ENCODE results near the gene JOSD2.

The JOSD2 gene

DNA sequence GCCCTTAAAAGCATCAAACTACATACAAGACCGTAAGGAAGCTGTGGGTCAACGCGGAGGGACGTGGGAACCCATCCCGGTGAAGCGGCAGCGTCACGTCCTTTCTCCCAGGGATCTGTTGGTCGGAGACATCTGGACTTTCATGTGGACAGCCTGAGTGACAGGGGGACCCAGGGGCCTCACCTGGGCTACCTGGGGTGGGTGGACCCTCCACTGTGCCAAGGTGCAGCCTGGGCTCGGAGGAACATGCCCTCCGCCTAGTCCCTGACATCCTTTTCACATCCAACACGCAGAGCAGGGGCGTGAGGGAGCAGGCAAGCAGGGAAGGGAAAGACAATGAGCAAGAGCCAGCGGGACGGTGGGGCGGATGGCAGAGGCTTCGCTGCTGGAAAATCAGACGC, 20.6 kb downstream of the JOSD2 start:
- in situ Hi-C loops (cut with HindIII; ENCODE audit: low sequenced_read_pairs) = no loop called here
- no peak overlapping the region for H3K4me3 ChIP-seq (ENCODE audit: low read depth, low read length)
- TF ChIP-seq, protein P1, sequence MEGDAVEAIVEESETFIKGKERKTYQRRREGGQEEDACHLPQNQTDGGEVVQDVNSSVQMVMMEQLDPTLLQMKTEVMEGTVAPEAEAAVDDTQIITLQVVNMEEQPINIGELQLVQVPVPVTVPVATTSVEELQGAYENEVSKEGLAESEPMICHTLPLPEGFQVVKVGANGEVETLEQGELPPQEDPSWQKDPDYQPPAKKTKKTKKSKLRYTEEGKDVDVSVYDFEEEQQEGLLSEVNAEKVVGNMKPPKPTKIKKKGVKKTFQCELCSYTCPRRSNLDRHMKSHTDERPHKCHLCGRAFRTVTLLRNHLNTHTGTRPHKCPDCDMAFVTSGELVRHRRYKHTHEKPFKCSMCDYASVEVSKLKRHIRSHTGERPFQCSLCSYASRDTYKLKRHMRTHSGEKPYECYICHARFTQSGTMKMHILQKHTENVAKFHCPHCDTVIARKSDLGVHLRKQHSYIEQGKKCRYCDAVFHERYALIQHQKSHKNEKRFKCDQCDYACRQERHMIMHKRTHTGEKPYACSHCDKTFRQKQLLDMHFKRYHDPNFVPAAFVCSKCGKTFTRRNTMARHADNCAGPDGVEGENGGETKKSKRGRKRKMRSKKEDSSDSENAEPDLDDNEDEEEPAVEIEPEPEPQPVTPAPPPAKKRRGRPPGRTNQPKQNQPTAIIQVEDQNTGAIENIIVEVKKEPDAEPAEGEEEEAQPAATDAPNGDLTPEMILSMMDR (IDR thresholded peaks at IDR 0.05; ENCODE audit: low read depth, low read length) = no peak
- no peak for DNase-seq (ENCODE audit: low read depth, low spot score)

- H3K4me3 ChIP-seq (ENCODE audit: low read depth, low read length) = no peak overlapping the region
- in situ Hi-C loops (cut with HindIII; ENCODE audit: low sequenced_read_pairs) = no loop called here
- TF ChIP-seq, protein P1 (IDR thresholded peaks at IDR 0.05; ENCODE audit: low read depth, low read length) = no peak
- no peak for DNase-seq (ENCODE audit: low read depth, low spot score)
Measured at GRCh38 chr19:50489461-50490011, 21.5 kb downstream of the JOSD2 start.

DNA sequence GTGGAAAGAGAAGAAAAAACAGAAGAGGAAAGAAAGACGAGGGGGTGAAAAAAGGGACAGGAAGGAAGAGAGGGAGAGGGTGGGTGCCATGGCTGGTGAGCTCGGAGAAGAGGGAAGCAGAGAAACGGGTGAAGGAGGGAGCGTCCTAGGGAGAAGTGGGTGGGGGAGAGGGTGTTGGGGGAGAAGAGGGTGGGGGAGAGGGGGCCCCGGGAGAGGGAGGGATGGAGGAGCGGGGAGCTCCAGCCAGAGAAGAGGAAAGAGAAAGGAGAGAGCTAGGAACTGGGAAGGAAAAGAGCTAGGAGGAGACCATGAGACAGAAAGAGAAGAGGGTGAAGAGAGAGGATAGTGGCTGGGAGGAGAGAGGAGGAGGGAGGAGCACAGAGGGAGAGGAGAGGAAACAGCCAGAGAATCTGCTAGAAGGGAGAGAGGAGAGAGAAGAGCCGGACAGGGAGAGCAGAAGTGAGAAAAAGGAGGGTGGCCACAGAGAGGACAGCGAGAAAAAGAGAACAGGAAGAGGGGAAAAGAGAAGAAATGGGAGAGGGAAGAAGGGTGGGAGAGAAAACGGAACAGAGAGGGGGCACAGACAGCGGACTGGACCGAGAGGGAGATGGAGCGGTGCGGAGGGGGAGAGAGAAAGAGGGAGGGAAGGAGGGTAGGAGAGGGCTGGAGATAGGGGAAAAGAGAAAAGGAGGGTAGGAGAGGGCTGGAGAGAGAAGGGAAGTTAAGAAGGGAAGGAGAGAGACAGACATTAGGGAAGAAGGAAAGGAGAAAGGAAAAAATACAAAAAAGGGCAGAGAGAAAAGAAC, 22.4 kb downstream of the JOSD2 start:
- DNase-seq (ENCODE audit: low read depth, low spot score) = no peak
- TF ChIP-seq, protein P1 (IDR thresholded peaks at IDR 0.05; ENCODE audit: low read depth, low read length) = no peak
- in situ Hi-C loops (cut with HindIII; ENCODE audit: low sequenced_read_pairs) = no loop called here
- no peak overlapping the region for H3K4me3 ChIP-seq (ENCODE audit: low read depth, low read length)

- TF ChIP-seq, protein P1 (IDR thresholded peaks at IDR 0.05; ENCODE audit: low read depth, low read length) = peak; percentile 61
- in situ Hi-C loops (cut with HindIII; ENCODE audit: low sequenced_read_pairs) = no loop called here
- H3K4me3 ChIP-seq (ENCODE audit: low read depth, low read length) = no peak overlapping the region
- DNase-seq (ENCODE audit: low read depth, low spot score) = peak; percentile 39
Measured at GRCh38 chr19:50486823-50487515, 24.0 kb downstream of the JOSD2 start.

DNA sequence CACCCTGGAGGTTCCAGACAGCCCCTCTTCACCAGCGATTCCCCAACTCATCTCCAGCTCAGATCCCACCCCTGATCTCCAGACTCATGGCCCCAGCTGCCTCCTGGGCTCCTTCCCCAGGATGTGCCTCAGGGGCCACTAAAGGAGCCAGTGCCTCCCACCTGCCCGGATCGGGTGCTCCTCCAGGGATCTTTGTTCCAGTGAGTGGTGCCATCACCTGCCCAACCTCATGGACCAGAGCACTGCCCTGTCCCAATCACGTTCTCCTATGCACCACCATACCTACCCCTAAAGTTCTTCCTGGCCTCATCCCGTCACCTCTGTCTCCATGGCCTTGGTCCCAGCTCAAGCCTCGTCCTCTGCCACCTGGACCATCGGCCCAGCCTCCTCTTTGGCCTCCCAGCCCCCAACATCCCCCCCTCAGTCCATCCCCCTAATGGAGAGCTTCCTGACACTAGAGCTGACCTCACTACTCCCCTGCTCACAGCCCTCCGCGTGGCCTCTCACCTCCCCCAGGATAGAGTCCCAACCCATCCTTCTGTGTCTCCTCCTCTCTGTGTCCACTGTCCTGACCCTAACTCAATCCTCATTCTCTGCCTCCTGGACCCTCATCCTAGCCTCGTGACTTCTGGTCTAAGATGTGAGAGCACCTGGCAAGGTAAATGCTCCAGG, 25.6 kb downstream of the JOSD2 start:
- no peak overlapping the region for H3K4me3 ChIP-seq (ENCODE audit: low read depth, low read length)
- in situ Hi-C loops (cut with HindIII; ENCODE audit: low sequenced_read_pairs) = no loop called here
- TF ChIP-seq, protein P1 (IDR thresholded peaks at IDR 0.05; ENCODE audit: low read depth, low read length) = no peak
- no peak for DNase-seq (ENCODE audit: low read depth, low spot score)

DNA sequence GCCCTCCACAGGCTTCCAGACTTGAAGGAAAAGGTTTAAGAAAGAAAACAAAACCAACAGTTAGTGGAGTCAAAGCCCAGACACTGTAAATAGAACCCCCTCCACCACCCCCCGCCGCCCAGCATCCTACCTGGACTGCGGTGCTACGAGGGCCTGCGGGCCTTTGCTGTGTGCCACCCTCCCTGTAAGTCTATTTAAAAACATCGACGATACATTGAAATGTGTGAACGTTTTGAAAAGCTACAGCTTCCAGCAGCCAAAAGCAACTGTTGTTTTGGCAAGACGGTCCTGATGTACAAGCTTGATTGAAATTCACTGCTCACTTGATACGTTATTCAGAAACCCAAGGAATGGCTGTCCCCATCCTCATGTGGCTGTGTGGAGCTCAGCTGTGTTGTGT, 28.1 kb downstream of the JOSD2 start:
- H3K4me3 ChIP-seq (ENCODE audit: low read depth, low read length) = no peak overlapping the region
- TF ChIP-seq, protein P1 (IDR thresholded peaks at IDR 0.05; ENCODE audit: low read depth, low read length) = no peak
- in situ Hi-C loops (cut with HindIII; ENCODE audit: low sequenced_read_pairs) = no loop called here
- DNase-seq (ENCODE audit: low read depth, low spot score) = no peak

All from astrocyte of the spinal cord (primary cell).